Progenitor cell of endocrine pancreas (in vitro differentiated cells): ENCODE measurements around the gene PLXNB1. TPM values are rescaled to one million over a fixed set of nuclear protein-coding genes. Genes with fewer than 3 reads are reported as not detected.
A peak's percentile ranks its signal among the peaks of the same experiment; 100 is the strongest.

Experiments used
- DNase-seq: peaks from one replicate; pipeline ENCODE4 v3.0.0; 2021; ENCODE audit warnings: low spot score; ENCODE audit not compliant: unreplicated experiment
- H3K27ac Mint-ChIP-seq: 2 replicates; pipeline ENCODE4 v1.8.0; 2021; ENCODE audit warnings: mild to moderate bottlenecking, moderate library complexity, mixed read lengths
- H3K27me3 Mint-ChIP-seq: 2 replicates; pipeline ENCODE4 v1.8.0; 2021; ENCODE audit warnings: mixed read lengths
- H3K36me3 Mint-ChIP-seq: 2 replicates; pipeline ENCODE4 v1.8.0; 2022; ENCODE audit warnings: mixed read lengths; ENCODE audit not compliant: insufficient read depth
- H3K4me1 Mint-ChIP-seq: 2 replicates; pipeline ENCODE4 v1.8.0; 2021; ENCODE audit warnings: low read depth, mixed read lengths
- H3K4me3 Mint-ChIP-seq: 2 replicates; pipeline ENCODE4 v1.8.0; 2021; ENCODE audit warnings: low read depth, mild to moderate bottlenecking, moderate library complexity, mixed read lengths
- H3K9me3 Mint-ChIP-seq: 2 replicates; pipeline ENCODE4 v1.8.0; 2021; ENCODE audit warnings: low read depth, mixed read lengths
- total RNA-seq: library from RNA; stranded (reverse); gene quantifications from 2 replicates; pipeline ENCODE4 v1.2.1, GENCODE V29; 2021
- TF ChIP-seq, protein P1 (sequence below): fragments of 200-600 bp; sonication (generic); IDR thresholded peaks from one replicate; pipeline ENCODE4 v1.5.0; 2021; ENCODE audit warnings: antibody characterized with exemption, mild to moderate bottlenecking; ENCODE audit not compliant: unreplicated experiment

The PLXNB1 gene
- total RNA-seq, 1 donor from 2014 or later, result 543 TPM

DNA sequence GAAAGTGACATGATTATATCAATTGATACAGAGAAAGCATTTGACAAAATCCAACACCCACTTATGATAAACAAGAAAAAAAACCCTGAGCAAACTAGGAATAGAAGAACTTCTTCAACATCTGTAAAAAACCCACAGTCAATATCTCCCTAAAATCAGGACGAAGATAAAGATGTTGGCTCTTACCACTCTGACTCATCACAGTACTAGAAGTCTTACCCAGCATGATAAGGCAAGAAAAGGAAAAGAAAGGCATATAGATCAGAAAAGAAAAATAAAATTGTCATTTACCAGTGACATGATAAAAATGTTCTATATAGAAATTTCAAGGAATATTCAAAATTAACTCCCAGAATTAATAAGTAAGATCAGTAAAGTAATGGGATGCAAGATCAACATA, 65.0 kb downstream of the PLXNB1 start:
- TF ChIP-seq, protein P1, sequence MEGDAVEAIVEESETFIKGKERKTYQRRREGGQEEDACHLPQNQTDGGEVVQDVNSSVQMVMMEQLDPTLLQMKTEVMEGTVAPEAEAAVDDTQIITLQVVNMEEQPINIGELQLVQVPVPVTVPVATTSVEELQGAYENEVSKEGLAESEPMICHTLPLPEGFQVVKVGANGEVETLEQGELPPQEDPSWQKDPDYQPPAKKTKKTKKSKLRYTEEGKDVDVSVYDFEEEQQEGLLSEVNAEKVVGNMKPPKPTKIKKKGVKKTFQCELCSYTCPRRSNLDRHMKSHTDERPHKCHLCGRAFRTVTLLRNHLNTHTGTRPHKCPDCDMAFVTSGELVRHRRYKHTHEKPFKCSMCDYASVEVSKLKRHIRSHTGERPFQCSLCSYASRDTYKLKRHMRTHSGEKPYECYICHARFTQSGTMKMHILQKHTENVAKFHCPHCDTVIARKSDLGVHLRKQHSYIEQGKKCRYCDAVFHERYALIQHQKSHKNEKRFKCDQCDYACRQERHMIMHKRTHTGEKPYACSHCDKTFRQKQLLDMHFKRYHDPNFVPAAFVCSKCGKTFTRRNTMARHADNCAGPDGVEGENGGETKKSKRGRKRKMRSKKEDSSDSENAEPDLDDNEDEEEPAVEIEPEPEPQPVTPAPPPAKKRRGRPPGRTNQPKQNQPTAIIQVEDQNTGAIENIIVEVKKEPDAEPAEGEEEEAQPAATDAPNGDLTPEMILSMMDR, result no peak
- no peak for DNase-seq
- H3K9me3 Mint-ChIP-seq, result peaks cover 25% of the 10 kb centered on the region
- peaks cover 3% of the 10 kb centered on the region for H3K4me1 Mint-ChIP-seq
- no peak overlapping the region for H3K4me3 Mint-ChIP-seq
- no peaks in the 10 kb centered on the region for H3K36me3 Mint-ChIP-seq
- H3K27me3 Mint-ChIP-seq, result no peaks in the 10 kb centered on the region
- H3K27ac Mint-ChIP-seq, result no peak overlapping the region

DNA sequence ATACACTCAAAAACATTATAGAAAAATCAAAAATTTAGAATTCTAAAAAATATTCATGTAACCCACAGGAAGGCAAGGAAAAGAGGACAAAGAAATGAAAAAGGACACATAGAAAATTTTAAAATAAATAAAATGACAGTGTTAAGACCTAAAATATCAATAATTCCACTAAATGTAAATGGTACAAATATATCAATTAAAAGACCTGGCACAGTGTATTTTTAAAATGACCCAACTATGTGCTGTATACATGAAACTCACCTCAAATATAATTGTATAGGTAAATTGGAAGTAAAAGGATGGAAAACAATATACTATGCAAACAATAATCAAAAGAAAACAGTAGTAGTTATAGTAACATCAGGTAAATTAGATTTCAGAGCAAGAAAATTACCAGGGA, 68.0 kb downstream of the PLXNB1 start:
- no peak for DNase-seq
- TF ChIP-seq, protein P1, result no peak
- H3K36me3 Mint-ChIP-seq, result no peaks in the 10 kb centered on the region
- no peaks in the 10 kb centered on the region for H3K27me3 Mint-ChIP-seq
- H3K4me1 Mint-ChIP-seq, result peaks cover 2% of the 10 kb centered on the region
- H3K27ac Mint-ChIP-seq, result no peak overlapping the region
- H3K9me3 Mint-ChIP-seq, result peaks cover 25% of the 10 kb centered on the region
- H3K4me3 Mint-ChIP-seq, result no peak overlapping the region

DNA sequence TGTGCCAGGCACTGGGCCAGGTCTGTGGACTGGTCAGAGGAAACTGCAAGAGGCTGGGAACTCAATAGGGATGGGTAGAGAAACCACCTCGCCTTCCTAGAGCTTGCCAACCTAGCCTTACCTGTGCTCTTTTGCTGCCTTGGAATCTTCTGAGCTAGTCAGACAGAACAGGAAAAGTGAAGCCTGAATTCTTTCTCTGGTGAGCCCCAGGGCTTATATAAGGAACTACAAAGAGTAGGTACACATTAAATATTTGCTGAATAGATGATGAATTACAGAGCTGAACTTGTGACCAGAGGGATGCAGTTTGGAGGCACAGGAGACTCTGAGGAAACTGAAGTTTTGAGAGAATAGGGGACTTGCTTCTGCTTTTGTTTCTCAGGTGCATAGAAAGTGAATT, 73.5 kb downstream of the PLXNB1 start:
- peak overlapping the region; percentile 13 for H3K27ac Mint-ChIP-seq
- no peak overlapping the region for H3K4me3 Mint-ChIP-seq
- no peaks in the 10 kb centered on the region for H3K36me3 Mint-ChIP-seq
- TF ChIP-seq, protein P1, result no peak
- DNase-seq, result no peak
- H3K4me1 Mint-ChIP-seq, result peaks cover 10% of the 10 kb centered on the region
- peaks cover 6% of the 10 kb centered on the region for H3K27me3 Mint-ChIP-seq
- H3K9me3 Mint-ChIP-seq, result peaks cover 9% of the 10 kb centered on the region

DNA sequence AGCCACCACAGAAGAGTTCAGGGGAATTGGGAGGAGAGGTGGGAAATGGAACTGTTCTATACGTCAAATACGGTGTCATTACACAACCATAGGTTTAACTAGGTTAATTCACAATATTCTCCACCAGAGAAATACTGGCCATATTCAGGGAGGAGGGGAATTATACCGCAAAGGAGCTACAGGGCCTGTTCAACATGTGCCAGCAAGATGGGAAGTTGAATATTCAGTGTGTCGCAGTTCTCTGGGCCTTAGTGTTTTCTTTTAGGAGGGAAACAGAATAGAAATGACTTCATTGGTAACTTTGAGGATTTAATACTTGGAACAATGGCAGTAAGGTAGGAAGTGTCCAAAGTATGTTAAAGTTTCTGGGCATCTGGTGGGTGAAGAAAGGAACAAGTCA, 75.9 kb downstream of the PLXNB1 start:
- no peak overlapping the region for H3K27ac Mint-ChIP-seq
- H3K4me3 Mint-ChIP-seq, result no peak overlapping the region
- no peak for DNase-seq
- peaks cover 4% of the 10 kb centered on the region for H3K9me3 Mint-ChIP-seq
- TF ChIP-seq, protein P1, result no peak
- H3K27me3 Mint-ChIP-seq, result peaks cover 9% of the 10 kb centered on the region
- peaks cover 10% of the 10 kb centered on the region for H3K4me1 Mint-ChIP-seq
- no peaks in the 10 kb centered on the region for H3K36me3 Mint-ChIP-seq

Other genes with a start within 250 kb of the PLXNB1 start
- 20.5 and 24.5 TPM in 2 replicates for gene CDC25A, start 241.7 kb downstream of the PLXNB1 start, total RNA-seq
- gene CAMP, start 206.6 kb downstream of the PLXNB1 start, total RNA-seq, result not detected in 2 replicates
- 28.5 and 30.4 TPM in 2 replicates for gene ZNF589, start 189.0 kb downstream of the PLXNB1 start, total RNA-seq
- gene NME6, start 128.7 kb downstream of the PLXNB1 start, total RNA-seq, result 34.8 and 35.5 TPM in 2 replicates
- gene SPINK8, start 96.4 kb downstream of the PLXNB1 start, total RNA-seq, result not detected in 2 replicates
- gene FBXW12, start 57.9 kb downstream of the PLXNB1 start, total RNA-seq, result 0.20 and 0.38 TPM in 2 replicates
- 11.4 and 13.2 TPM in 2 replicates for gene CCDC51, start 10.0 kb upstream of the PLXNB1 start, total RNA-seq
- 236 and 253 TPM in 2 replicates for gene TMA7, start 10.2 kb upstream of the PLXNB1 start, total RNA-seq
- 13.8 and 15.2 TPM in 2 replicates for gene ATRIP, start 16.7 kb upstream of the PLXNB1 start, total RNA-seq
- gene SHISA5, start 74.1 kb upstream of the PLXNB1 start, total RNA-seq, result 157 and 162 TPM in 2 replicates
- gene PFKFB4, start 126.7 kb upstream of the PLXNB1 start, total RNA-seq, result 39.7 and 45.0 TPM in 2 replicates
- gene UCN2, start 133.7 kb upstream of the PLXNB1 start, total RNA-seq, result 1.2 and 1.4 TPM in 2 replicates
- gene COL7A1, start 165.2 kb upstream of the PLXNB1 start, total RNA-seq, result 31.5 and 38.4 TPM in 2 replicates
- gene UQCRC1, start 179.6 kb upstream of the PLXNB1 start, total RNA-seq, result 209 and 219 TPM in 2 replicates
- gene TMEM89, start 191.7 kb upstream of the PLXNB1 start, total RNA-seq, result 0.49 TPM in 1 of 2 replicates, not detected in the other
- 31.0 and 35.9 TPM in 2 replicates for gene SLC26A6, start 205.4 kb upstream of the PLXNB1 start, total RNA-seq
- 14.9 and 15.2 TPM in 2 replicates for gene CELSR3, start 232.8 kb upstream of the PLXNB1 start, total RNA-seq